ENCODE results near the gene ZNF224.

ZNF224 gene

GRCh38 chr19:44069415-44069814 is 24.7 kb upstream of the ZNF224 start:
- Histone ChIP-seq H4K8ac (ENCODE audit: low read length) (no peak overlapping the region), H2AFZ (ENCODE audit: low read depth, low read length) (no peak overlapping the region), H3K23ac (ENCODE audit: low read length in 2 of 2) (no peak overlapping the region), H2BK15ac (ENCODE audit: low read depth, poor library complexity, severe bottlenecking) (no peak overlapping the region), H3K79me1 (replicated peaks; ENCODE audit: low read length, poor library complexity, severe bottlenecking) (peaks cover 9% of the 10 kb centered on the region), H3K4me3 (ENCODE audit: insufficient read depth in 1 of 2, low read depth in 1 of 2, low read length in 2 of 2) (no peak overlapping the region), H3K14ac (ENCODE audit: low read length in 2 of 2) (no peak overlapping the region), H3K4me2 (ENCODE audit: low read length, poor library complexity, severe bottlenecking) (no peak overlapping the region), H2BK5ac (ENCODE audit: low read depth, low read length, poor library complexity, severe bottlenecking) (no peak overlapping the region), H3K9ac (ENCODE audit: low read length) (no peak overlapping the region), H3K4ac (ENCODE audit: low read depth in 1 of 2, low read length in 2 of 2) (no peak overlapping the region), H3K27ac (ENCODE audit: low read length, poor library complexity, severe bottlenecking) (no peak overlapping the region), H2AK5ac (ENCODE audit: low read length, severe bottlenecking) (no peak overlapping the region), H3K4me1 (ENCODE audit: control insufficient read depth, insufficient read depth, low read depth, low read length) (peaks cover 3% of the 10 kb centered on the region), H3K18ac (ENCODE audit: low read depth in 1 of 2, low read length in 2 of 2) (no peak overlapping the region), H3K9me3 (ENCODE audit: control insufficient read depth, low read length) (peaks cover 42% of the 10 kb centered on the region), H2BK120ac (ENCODE audit: low read depth, low read length) (no peak overlapping the region), H4K91ac (ENCODE audit: low read length) (no peak overlapping the region), H3K27me3 (ENCODE audit: control insufficient read depth in 1 of 2, insufficient read depth in 1 of 2, low read length in 2 of 2) (no peaks in the 10 kb centered on the region), H3K36me3 (ENCODE audit: control insufficient read depth in 1 of 2, insufficient read depth in 2 of 2, low read depth in 1 of 2, low read length in 2 of 2) (peaks cover 18 to 36% of the 10 kb centered on the region in 2 experiments), H2BK12ac (ENCODE audit: low read length in 2 of 2) (no peak overlapping the region)
- no peak for DNase-seq
- no CpG with 5 or more reads among the region's 1 CpG for WGBS

- H2BK12ac ChIP-seq (ENCODE audit: low read length in 2 of 2) = no peak within 1 kb of the TSS
- peak within 1 kb of the TSS; percentile 88 for H3K9ac ChIP-seq (ENCODE audit: low read length)
- peaks cover 16% of the 10 kb centered on the region for H3K79me1 ChIP-seq (replicated peaks; ENCODE audit: low read length, poor library complexity, severe bottlenecking)
- WGBS = 2% methylated on average over 33 of the region's 40 CpGs
- H2AK5ac ChIP-seq (ENCODE audit: low read length, severe bottlenecking) = no peak within 1 kb of the TSS
- peak within 1 kb of the TSS; percentile 41 for H2BK15ac ChIP-seq (ENCODE audit: low read depth, poor library complexity, severe bottlenecking)
- H4K91ac ChIP-seq (ENCODE audit: low read length) = no peak within 1 kb of the TSS
- no peak within 1 kb of the TSS for H2BK5ac ChIP-seq (ENCODE audit: low read depth, low read length, poor library complexity, severe bottlenecking)
- H3K4me3 ChIP-seq (ENCODE audit: insufficient read depth in 1 of 2, low read depth in 1 of 2, low read length in 2 of 2) = peak within 1 kb of the TSS; percentile 69 to 99
- H3K4me1 ChIP-seq (ENCODE audit: control insufficient read depth, insufficient read depth, low read depth, low read length) = peaks cover 3% of the 10 kb centered on the region
- H2BK120ac ChIP-seq (ENCODE audit: low read depth, low read length) = no peak within 1 kb of the TSS
- peaks cover 4 to 14% of the 10 kb centered on the region in 2 experiments for H3K36me3 ChIP-seq (ENCODE audit: control insufficient read depth in 1 of 2, insufficient read depth in 2 of 2, low read depth in 1 of 2, low read length in 2 of 2)
- H3K9me3 ChIP-seq (ENCODE audit: control insufficient read depth, low read length) = peaks cover 17% of the 10 kb centered on the region
- peak within 1 kb of the TSS; percentile 3 to 28 for H3K4ac ChIP-seq (ENCODE audit: low read depth in 1 of 2, low read length in 2 of 2)
- peak within 1 kb of the TSS; percentile 61 to 67 for H3K18ac ChIP-seq (ENCODE audit: low read depth in 1 of 2, low read length in 2 of 2)
- DNase-seq = peak; percentile 94
- no peak within 1 kb of the TSS for H3K27ac ChIP-seq (ENCODE audit: low read length, poor library complexity, severe bottlenecking)
- H3K23ac ChIP-seq (ENCODE audit: low read length in 2 of 2) = no peak within 1 kb of the TSS
- peak within 1 kb of the TSS in 1 of 2 experiments; percentile 5 for H3K14ac ChIP-seq (ENCODE audit: low read length in 2 of 2)
- H3K4me2 ChIP-seq (ENCODE audit: low read length, poor library complexity, severe bottlenecking) = peak within 1 kb of the TSS; percentile 77
- no peaks in the 10 kb centered on the region for H3K27me3 ChIP-seq (ENCODE audit: control insufficient read depth in 1 of 2, insufficient read depth in 1 of 2, low read length in 2 of 2)
- H4K8ac ChIP-seq (ENCODE audit: low read length) = peak within 1 kb of the TSS; percentile 92
- H2AFZ ChIP-seq (ENCODE audit: low read depth, low read length) = peak within 1 kb of the TSS; percentile 72
Observed at GRCh38 chr19:44071824-44072542, 22.2 kb upstream of the ZNF224 start, which contains the start of gene ZNF284. TSS of gene ZNF284 (plus strand) at chr19:44072159. CDS start at chr19:44076390, 4,231 bp downstream.

- Histone ChIP-seq H3K4ac (ENCODE audit: low read depth in 1 of 2, low read length in 2 of 2) (no peak overlapping the region), H3K14ac (ENCODE audit: low read length in 2 of 2) (no peak overlapping the region), H3K18ac (ENCODE audit: low read depth in 1 of 2, low read length in 2 of 2) (peak overlapping the region in 1 of 2 experiments; percentile 44), H4K91ac (ENCODE audit: low read length) (no peak overlapping the region), H3K4me1 (ENCODE audit: control insufficient read depth, insufficient read depth, low read depth, low read length) (peaks cover 3% of the 10 kb centered on the region), H3K27me3 (ENCODE audit: control insufficient read depth in 1 of 2, insufficient read depth in 1 of 2, low read length in 2 of 2) (no peaks in the 10 kb centered on the region), H3K27ac (ENCODE audit: low read length, poor library complexity, severe bottlenecking) (no peak overlapping the region), H3K9me3 (ENCODE audit: control insufficient read depth, low read length) (peaks cover 9% of the 10 kb centered on the region), H3K4me2 (ENCODE audit: low read length, poor library complexity, severe bottlenecking) (peak overlapping the region; percentile 64), H2AFZ (ENCODE audit: low read depth, low read length) (no peak overlapping the region), H2BK15ac (ENCODE audit: low read depth, poor library complexity, severe bottlenecking) (no peak overlapping the region), H3K9ac (ENCODE audit: low read length) (peak overlapping the region; percentile 88), H3K23ac (ENCODE audit: low read length in 2 of 2) (no peak overlapping the region), H2AK5ac (ENCODE audit: low read length, severe bottlenecking) (no peak overlapping the region), H3K4me3 (ENCODE audit: insufficient read depth in 1 of 2, low read depth in 1 of 2, low read length in 2 of 2) (peak overlapping the region; percentile 69 to 99), H2BK120ac (ENCODE audit: low read depth, low read length) (no peak overlapping the region), H2BK5ac (ENCODE audit: low read depth, low read length, poor library complexity, severe bottlenecking) (no peak overlapping the region), H3K36me3 (ENCODE audit: control insufficient read depth in 1 of 2, insufficient read depth in 2 of 2, low read depth in 1 of 2, low read length in 2 of 2) (peaks cover 0 to 14% of the 10 kb centered on the region in 2 experiments), H3K79me1 (replicated peaks; ENCODE audit: low read length, poor library complexity, severe bottlenecking) (peaks cover 19% of the 10 kb centered on the region), H2BK12ac (ENCODE audit: low read length in 2 of 2) (no peak overlapping the region), H4K8ac (ENCODE audit: low read length) (no peak overlapping the region)
- WGBS = 33% methylated on average over 18 of the region's 18 CpGs
- DNase-seq = peak; percentile 16
Observed at GRCh38 chr19:44072543-44073401, 21.4 kb upstream of the ZNF224 start.

GRCh38 chr19:44076325-44076724 is 17.8 kb upstream of the ZNF224 start:
- Histone ChIP-seq H3K4ac (ENCODE audit: low read depth in 1 of 2, low read length in 2 of 2) (no peak overlapping the region), H3K27me3 (ENCODE audit: control insufficient read depth in 1 of 2, insufficient read depth in 1 of 2, low read length in 2 of 2) (no peaks in the 10 kb centered on the region), H2BK12ac (ENCODE audit: low read length in 2 of 2) (no peak overlapping the region), H2BK15ac (ENCODE audit: low read depth, poor library complexity, severe bottlenecking) (no peak overlapping the region), H3K18ac (ENCODE audit: low read depth in 1 of 2, low read length in 2 of 2) (no peak overlapping the region), H3K23ac (ENCODE audit: low read length in 2 of 2) (no peak overlapping the region), H3K36me3 (ENCODE audit: control insufficient read depth in 1 of 2, insufficient read depth in 2 of 2, low read depth in 1 of 2, low read length in 2 of 2) (peaks cover 13 to 33% of the 10 kb centered on the region in 2 experiments), H3K27ac (ENCODE audit: low read length, poor library complexity, severe bottlenecking) (no peak overlapping the region), H2BK5ac (ENCODE audit: low read depth, low read length, poor library complexity, severe bottlenecking) (no peak overlapping the region), H4K91ac (ENCODE audit: low read length) (no peak overlapping the region), H3K4me1 (ENCODE audit: control insufficient read depth, insufficient read depth, low read depth, low read length) (peaks cover 3% of the 10 kb centered on the region), H3K9me3 (ENCODE audit: control insufficient read depth, low read length) (no peaks in the 10 kb centered on the region), H2BK120ac (ENCODE audit: low read depth, low read length) (no peak overlapping the region), H2AK5ac (ENCODE audit: low read length, severe bottlenecking) (no peak overlapping the region), H2AFZ (ENCODE audit: low read depth, low read length) (no peak overlapping the region), H3K4me2 (ENCODE audit: low read length, poor library complexity, severe bottlenecking) (no peak overlapping the region), H3K9ac (ENCODE audit: low read length) (no peak overlapping the region), H4K8ac (ENCODE audit: low read length) (no peak overlapping the region), H3K14ac (ENCODE audit: low read length in 2 of 2) (no peak overlapping the region), H3K4me3 (ENCODE audit: insufficient read depth in 1 of 2, low read depth in 1 of 2, low read length in 2 of 2) (no peak overlapping the region), H3K79me1 (replicated peaks; ENCODE audit: low read length, poor library complexity, severe bottlenecking) (peaks cover 22% of the 10 kb centered on the region)
- 93% methylated on average over 1 of the region's 2 CpGs for WGBS
- no peak for DNase-seq
